GM18505 (cell line): Measurements from ENCODE around the gene STIP1.
A peak's percentile ranks its signal among the peaks of the same experiment; 100 is the strongest.
"Not testable (repeated sequence)": the region's sequence is repeated elsewhere in the genome, so short reads cannot be mapped to it uniquely, and the experiment has no call there.

Source experiments
- ATAC-seq: cut with Tn5 transposase; IDR thresholded peaks from one replicate; pipeline ENCODE4 v1.9.1; 2021; ENCODE audit not compliant: unreplicated experiment
- POLR2A ChIP-seq: IDR thresholded peaks from 4 replicates; pipeline ENCODE4 v1.6.1; 2011; ENCODE audit warnings: borderline replicate concordance; ENCODE audit not compliant: insufficient read depth, insufficient read length; ENCODE audit errors: extremely low read depth

The STIP1 gene

DNA sequence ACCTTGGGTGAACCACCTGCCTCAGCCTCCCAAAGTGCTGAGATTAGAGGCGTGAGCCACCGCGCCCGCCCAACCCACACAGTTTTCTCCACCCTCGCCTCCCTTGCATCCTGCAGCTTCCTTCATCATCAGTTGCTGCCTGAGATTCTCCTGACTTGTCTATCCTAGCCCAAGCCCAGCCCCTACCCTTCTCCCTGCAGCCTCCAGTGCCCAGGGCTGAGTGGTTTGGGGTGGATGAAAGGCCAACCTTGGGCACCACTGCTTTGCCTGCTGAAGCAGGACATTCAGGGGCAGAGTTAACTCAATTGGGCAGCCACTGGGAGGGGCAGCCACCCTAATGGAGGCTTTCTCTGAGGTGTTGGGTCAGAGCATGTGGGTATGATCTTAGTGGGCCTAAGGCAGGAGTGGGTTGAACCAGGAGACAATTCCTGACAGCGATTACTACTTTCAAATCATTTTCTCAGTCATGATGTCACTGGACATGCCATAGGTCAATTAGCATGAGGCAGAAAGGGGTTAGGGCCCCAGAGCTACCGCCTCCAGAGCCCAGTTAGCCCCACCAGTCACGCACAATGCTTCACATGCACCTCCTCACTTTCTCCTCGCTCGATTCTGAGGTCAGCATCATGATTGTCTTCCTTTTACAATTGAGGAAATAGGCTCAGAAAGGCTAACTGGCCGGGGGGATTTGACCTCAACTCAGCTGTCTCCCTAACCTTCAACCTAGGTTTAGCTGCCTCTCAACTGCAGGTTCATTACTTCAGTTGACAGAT is 53.9 kb downstream of the STIP1 start:
- no peak for TF ChIP-seq POLR2A
- peak; percentile 2 for ATAC-seq

DNA sequence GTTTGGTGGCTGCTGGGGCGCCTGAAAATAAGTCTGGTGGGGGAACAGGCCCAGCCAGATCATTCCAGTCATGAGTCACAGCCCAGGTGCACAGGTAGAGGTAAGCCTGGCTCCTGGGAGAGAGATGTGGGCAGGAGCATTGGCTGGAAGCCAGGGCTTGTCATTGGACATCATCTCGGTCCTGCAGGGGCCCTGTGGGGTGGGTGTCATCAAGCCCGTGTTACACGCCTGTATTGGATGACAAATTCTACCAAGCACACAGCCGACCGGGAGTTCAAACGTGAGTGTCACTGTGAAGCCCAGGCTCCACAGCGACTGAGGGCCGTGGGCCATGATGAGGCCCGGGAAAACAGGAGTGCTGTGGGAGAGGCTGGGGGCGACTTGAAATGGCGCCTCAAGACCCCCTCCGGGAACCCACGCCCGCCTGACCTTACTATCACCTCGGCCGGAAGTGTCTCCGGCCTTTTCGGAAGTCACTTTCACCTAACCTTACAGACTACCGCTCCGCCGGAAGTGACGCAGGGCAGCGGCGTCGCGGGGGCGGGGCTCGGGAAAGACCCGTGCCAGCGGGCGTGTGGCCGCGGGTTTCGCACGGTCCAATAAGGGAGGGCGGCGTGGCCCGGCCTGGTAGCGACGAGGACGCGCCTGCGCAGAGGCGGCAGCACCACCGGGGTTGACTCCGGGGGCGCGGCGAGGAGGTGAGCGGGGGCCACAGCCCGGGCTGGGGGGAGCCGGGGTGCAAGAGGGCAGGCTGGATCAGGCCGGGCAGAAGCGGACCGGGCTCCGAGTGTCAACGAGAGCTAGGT is 54.7 kb downstream of the STIP1 start, which contains the start of gene FKBP2:
Gene FKBP2, plus strand, starts transcription at position 661 of the 806 bp plus-strand sequence. CDS start 1,293 bp downstream, outside the sequence.
- ATAC-seq = peak; percentile 54
- TF ChIP-seq POLR2A = peak; percentile 96

DNA sequence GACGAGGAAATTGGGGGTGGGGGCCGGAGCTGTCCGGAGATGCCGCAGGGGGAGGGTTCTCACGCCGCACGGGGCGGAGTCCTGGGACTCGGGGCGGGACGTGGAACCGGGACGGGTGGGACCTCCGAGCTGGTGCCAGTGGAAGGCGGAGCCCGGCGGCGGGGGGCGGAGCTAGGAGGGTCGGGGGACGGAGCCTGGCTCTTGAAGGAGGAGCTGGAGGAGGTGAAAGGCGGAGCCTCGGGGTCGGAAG is 55.2 kb downstream of the STIP1 start:
- TF ChIP-seq POLR2A = no peak
- no peak for ATAC-seq

DNA sequence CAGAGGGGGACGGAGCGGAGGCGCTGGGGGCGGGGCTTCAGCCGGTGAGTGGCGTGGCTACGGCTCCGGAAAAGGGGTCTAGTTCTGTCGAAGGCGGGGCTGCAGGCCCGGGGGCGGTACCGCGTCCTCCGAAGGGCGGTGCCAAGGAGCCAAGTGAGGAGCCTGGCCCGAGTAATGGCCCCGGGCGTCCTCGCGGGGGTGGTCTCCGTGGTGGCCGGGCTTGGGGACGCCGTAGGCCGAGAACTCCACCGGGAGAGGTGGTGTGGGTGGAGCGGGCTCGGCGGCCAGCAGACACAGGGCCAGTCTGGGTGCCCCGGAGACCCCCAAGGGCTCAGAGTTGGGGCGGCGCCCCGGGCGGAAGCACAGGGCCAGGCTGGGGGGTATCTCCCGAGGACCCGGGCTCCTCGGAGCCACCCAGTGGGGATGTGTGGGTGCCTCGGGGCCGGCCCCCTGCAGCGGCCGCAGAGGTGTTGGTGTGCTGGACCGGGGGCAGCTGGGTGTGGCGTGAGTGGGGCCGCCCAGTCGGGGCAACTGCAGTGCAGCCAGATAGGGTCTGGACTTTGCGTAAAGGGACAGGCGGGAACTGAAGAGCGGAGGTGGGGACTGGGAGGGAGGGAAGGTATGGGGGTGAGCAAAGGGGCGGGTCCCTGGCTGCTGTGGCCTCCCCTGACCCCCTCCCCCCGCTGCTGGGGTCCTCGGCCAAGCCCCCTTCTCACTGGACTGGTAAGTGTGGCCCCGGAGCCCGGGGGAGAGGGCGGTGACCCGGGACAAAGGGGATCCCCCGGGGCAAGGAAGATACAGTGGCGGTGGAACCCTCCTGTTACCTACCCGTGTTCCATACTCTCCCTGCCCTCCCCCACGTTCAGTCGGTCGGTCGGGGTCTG is 55.8 kb downstream of the STIP1 start:
- peak; percentile 69 for TF ChIP-seq POLR2A
- ATAC-seq = peak; percentile 63

DNA sequence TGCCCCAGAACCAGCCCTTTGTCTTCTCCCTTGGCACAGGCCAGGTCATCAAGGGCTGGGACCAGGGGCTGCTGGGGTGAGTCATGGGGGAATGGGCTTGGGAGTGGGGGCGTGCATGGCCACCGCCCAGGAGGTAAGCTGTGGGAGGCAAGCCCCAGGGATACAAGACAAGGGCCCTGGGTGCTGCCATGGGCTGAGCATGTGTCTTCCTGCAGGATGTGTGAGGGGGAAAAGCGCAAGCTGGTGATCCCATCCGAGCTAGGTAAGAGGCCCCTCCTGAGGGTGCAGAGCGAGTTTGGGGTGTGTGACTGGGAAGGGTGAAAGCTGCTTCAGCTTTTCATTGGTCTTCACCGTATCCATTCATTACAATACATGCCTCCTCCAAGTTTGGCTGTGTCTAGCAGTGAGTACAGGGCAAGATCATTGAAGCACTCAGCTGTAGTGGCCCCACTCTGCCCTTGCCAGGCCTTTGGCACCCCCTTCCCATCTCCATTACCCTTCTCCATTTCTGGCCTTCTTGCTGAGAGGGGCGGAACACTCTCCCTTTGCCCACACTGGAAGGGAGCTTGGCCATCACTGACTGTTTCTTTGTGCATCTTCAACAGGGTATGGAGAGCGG is 57.4 kb downstream of the STIP1 start:
- no peak for TF ChIP-seq POLR2A
- no peak for ATAC-seq

DNA sequence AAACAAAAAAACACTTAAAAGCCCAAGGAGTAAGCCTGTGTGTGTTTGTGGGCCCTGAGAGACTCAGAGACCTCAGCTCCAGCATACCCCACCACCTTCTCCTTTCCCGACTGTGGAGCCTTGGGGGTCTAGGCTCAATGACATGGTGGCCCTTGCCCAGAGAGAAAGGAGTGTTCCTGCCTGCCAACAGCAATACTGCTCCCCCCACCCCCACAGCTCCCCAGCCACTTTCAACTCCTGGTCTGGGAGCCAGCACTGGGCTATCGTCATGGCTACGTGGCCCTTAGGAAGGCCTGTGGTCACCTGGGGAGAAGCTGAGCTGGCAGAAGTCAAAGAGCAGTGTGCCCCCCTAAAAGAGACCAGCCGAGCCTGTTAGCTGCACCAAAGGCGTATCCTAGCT is 58.1 kb downstream of the STIP1 start:
- no peak for TF ChIP-seq POLR2A
- ATAC-seq = no peak

DNA sequence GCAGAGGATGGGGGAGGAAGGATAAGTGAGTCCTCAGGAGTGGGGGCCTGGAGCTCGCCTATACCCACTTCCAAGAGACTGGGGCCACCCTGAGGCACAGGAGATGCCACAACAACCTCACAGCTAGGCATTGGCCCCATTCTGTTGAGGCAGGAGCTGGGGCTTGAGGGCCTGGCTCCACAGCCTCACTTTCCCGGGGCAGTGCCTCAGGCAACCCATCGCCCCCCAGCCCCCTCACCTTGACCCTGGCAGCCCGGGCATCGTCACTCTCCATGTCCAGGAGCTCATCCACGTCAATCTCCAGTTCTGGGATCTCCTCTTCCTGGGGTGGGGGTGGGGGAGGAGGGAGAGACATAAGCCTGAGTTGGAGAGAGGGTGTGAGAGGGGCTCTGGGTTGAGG is 59.0 kb downstream of the STIP1 start:
- TF ChIP-seq POLR2A = no peak

DNA sequence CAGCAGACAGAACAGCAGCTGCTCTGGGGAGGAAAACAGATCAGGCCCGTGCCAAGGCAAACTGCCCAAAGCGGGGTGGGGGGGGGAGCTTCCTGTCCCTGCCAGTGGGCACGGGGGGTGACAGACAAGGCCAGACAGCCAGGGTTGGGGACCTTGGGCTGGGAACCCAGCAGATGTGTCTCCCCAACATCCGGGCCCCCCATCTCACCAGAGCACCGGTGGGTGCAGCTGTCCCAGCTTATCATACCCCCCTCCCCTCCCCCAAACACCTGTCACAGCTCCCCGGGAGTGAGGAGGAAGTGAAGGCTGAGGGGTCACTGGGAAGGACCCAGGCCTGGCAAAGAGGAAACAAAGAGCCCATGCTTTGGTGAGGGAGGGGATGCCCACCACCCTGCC is 59.4 kb downstream of the STIP1 start:
- no peak for TF ChIP-seq POLR2A
- no peak for ATAC-seq

More for the DNA sequence above, 59.0 kb downstream of the STIP1 start:
- ATAC-seq = no peak

DNA sequence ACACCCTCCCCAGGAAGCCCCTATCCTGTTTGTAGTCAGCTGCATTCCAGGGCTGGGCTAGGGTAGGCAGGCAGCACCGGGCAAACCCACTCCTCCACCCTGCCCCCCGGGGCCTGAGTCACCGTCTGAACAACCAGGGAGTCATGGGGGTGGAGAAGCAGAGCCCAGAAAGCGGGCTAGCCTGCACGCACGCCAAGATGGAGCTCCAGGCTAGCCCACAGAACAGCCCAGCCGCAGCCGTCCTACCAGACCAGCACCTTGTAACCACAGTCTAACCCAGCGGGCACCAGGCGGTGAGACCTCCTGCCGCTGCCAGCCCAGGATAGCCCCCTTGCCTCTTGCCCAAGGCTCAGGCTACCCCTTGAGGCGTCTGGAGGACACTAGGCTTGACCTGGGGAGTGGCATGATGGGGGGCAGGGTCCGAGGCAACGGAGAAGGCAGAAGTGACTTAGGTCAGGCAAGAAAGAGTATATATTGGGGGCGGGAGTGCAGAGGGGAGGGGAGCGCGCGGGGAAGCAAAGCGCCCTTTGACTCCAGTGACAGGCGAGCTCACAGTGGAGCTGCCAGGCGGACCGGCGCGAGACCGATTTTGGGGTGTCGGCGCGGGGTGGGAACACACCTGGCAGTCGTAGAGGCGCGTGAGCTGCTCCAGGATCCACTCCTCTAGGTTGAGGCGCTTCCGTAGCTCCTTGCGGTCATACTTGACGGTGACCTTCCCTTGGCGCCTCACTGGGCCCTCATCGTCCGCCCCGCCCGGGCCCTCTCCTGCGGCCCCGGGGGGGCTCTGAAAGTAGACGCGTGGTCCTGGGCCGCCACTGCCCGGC is 60.0 kb downstream of the STIP1 start:
- TF ChIP-seq POLR2A = peak; percentile 52
- ATAC-seq = no peak

DNA sequence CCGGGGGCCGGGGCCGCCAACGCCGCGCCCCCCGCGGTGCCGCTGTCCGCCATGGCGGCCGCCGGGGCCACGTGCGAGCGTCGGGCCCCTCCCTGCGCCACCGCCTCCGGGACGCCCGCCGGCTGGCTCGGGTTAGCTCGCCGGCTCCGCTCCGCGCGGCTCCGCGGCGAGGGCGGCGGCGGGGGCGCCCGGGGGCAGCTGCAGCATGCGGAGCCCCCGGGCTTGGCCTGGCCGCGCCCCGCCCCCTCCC is 60.6 kb downstream of the STIP1 start:
- ATAC-seq = not testable (repeated sequence)

DNA sequence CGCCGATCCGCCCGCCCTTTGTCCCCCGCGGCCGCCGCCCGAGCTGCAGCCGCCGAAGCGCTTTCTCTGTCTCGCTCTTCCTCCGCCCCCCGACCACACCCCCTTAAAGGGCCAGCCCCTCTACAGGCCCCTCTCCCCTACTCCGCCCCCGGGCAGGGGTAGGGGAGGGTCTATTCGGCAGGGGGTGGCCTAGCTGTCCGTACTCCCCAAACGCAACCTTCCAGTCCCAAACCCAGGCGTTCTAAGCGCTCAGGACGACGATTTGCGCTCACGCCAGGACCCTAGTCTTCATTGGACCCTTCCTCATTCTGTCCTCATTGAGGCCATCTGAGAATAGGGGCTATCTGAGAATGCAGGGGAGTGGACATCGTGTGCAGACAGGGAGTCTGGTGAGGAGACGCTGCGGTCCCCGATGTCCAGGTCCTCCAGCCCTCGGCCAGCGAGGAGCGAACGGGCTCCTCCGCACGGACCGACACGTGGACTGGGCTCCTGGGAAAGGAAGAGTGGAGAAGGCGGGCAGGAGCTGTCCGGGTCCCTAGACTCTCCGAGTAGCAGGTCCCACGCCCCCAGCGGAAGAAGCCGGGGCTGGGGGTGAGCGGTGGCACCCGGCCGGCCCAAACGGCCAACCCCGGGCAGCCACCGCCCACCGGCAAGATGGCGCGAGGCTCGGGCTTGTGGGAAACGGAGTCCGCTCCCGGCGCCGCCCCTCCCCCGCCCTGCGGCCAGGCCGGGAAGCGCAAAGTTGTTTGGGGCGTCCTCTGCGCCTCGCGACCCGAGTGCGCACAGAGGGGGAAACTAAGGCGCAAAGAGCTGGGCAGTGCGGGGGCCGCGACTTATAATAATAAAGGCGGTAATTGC is 61.1 kb downstream of the STIP1 start, which contains the start of gene PPP1R14B:
Gene PPP1R14B, minus strand, starts transcription at position 73 of the 858 bp plus-strand sequence. CDS start 270 bp downstream, outside the sequence.
- no peak for ATAC-seq
- TF ChIP-seq POLR2A = no peak
